ENCODE results near the gene TEAD2.

TEAD2 gene

GRCh38 chr19:49364083-49364737 is 2.0 kb upstream of the TEAD2 start:
- Mint-ChIP-seq H3K27me3 (peaks cover 2% of the 10 kb centered on the region), H3K4me1 (ENCODE audit: low read depth) (peaks cover 14% of the 10 kb centered on the region), H3K4me3 (no peak overlapping the region), H3K36me3 (peaks cover 2% of the 10 kb centered on the region), H3K9me3 (ENCODE audit: low read depth) (no peaks in the 10 kb centered on the region), H3K27ac (no peak overlapping the region)

GRCh38 chr19:49363268-49364082 is 1.3 kb upstream of the TEAD2 start, which contains the start of gene DKKL1:
TSS of gene DKKL1 (plus strand) at chr19:49363877. CDS start at chr19:49363999, 122 bp downstream.
- Mint-ChIP-seq H3K4me3 (no peak within 1 kb of the TSS), H3K9me3 (ENCODE audit: low read depth) (no peaks in the 10 kb centered on the region), H3K27ac (no peak within 1 kb of the TSS), H3K4me1 (ENCODE audit: low read depth) (peaks cover 14% of the 10 kb centered on the region), H3K36me3 (no peaks in the 10 kb centered on the region), H3K27me3 (peaks cover 2% of the 10 kb centered on the region)

GRCh38 chr19:49362929-49363267 is 682 bp upstream of the TEAD2 start:
- Mint-ChIP-seq H3K4me1 (ENCODE audit: low read depth) (peaks cover 14% of the 10 kb centered on the region), H3K4me3 (no peak overlapping the region), H3K9me3 (ENCODE audit: low read depth) (no peaks in the 10 kb centered on the region), H3K27me3 (peaks cover 2% of the 10 kb centered on the region), H3K36me3 (no peaks in the 10 kb centered on the region), H3K27ac (no peak overlapping the region)

GRCh38 chr19:49361438-49362047 is 673 bp downstream of the TEAD2 start:
- Mint-ChIP-seq H3K27ac (no peak overlapping the region), H3K36me3 (no peaks in the 10 kb centered on the region), H3K4me3 (peak overlapping the region; percentile 67), H3K4me1 (ENCODE audit: low read depth) (peaks cover 18% of the 10 kb centered on the region), H3K27me3 (peaks cover 2% of the 10 kb centered on the region), H3K9me3 (ENCODE audit: low read depth) (no peaks in the 10 kb centered on the region)

GRCh38 chr19:49359851-49360820 is 2.1 kb downstream of the TEAD2 start:
- no peaks in the 10 kb centered on the region for H3K9me3 Mint-ChIP-seq (ENCODE audit: low read depth)
- no peaks in the 10 kb centered on the region for H3K36me3 Mint-ChIP-seq
- peaks cover 5% of the 10 kb centered on the region for H3K27me3 Mint-ChIP-seq
- no peak overlapping the region for H3K27ac Mint-ChIP-seq
- H3K4me1 Mint-ChIP-seq (ENCODE audit: low read depth) = peaks cover 28% of the 10 kb centered on the region
- H3K4me3 Mint-ChIP-seq = no peak overlapping the region

- Mint-ChIP-seq H3K36me3 (no peaks in the 10 kb centered on the region), H3K27me3 (peaks cover 5% of the 10 kb centered on the region), H3K4me3 (no peak overlapping the region), H3K9me3 (ENCODE audit: low read depth) (no peaks in the 10 kb centered on the region), H3K4me1 (ENCODE audit: low read depth) (peaks cover 26% of the 10 kb centered on the region), H3K27ac (no peak overlapping the region)
Observed at GRCh38 chr19:49357186-49357585, 5.0 kb downstream of the TEAD2 start.

- Mint-ChIP-seq H3K4me3 (no peak overlapping the region), H3K36me3 (no peaks in the 10 kb centered on the region), H3K4me1 (ENCODE audit: low read depth) (peaks cover 20% of the 10 kb centered on the region), H3K27me3 (peaks cover 5% of the 10 kb centered on the region), H3K9me3 (ENCODE audit: low read depth) (no peaks in the 10 kb centered on the region), H3K27ac (no peak overlapping the region)
Observed at GRCh38 chr19:49356382-49356781, 5.8 kb downstream of the TEAD2 start.

GRCh38 chr19:49355909-49356353 is 6.3 kb downstream of the TEAD2 start:
- H3K4me3 Mint-ChIP-seq = no peak overlapping the region
- peaks cover 17% of the 10 kb centered on the region for H3K4me1 Mint-ChIP-seq (ENCODE audit: low read depth)
- H3K9me3 Mint-ChIP-seq (ENCODE audit: low read depth) = no peaks in the 10 kb centered on the region
- H3K27ac Mint-ChIP-seq = no peak overlapping the region
- no peaks in the 10 kb centered on the region for H3K36me3 Mint-ChIP-seq
- H3K27me3 Mint-ChIP-seq = peaks cover 5% of the 10 kb centered on the region

GRCh38 chr19:49349567-49349966 is 12.6 kb downstream of the TEAD2 start:
- Mint-ChIP-seq H3K36me3 (no peaks in the 10 kb centered on the region), H3K27me3 (no peaks in the 10 kb centered on the region), H3K4me1 (ENCODE audit: low read depth) (peaks cover 1% of the 10 kb centered on the region), H3K9me3 (ENCODE audit: low read depth) (no peaks in the 10 kb centered on the region), H3K27ac (no peak overlapping the region), H3K4me3 (no peak overlapping the region)

- H3K9me3 Mint-ChIP-seq (ENCODE audit: low read depth) = no peaks in the 10 kb centered on the region
- no peak overlapping the region for H3K4me3 Mint-ChIP-seq
- peaks cover 2% of the 10 kb centered on the region for H3K4me1 Mint-ChIP-seq (ENCODE audit: low read depth)
- H3K27ac Mint-ChIP-seq = no peak overlapping the region
- H3K27me3 Mint-ChIP-seq = no peaks in the 10 kb centered on the region
- H3K36me3 Mint-ChIP-seq = no peaks in the 10 kb centered on the region
Observed at GRCh38 chr19:49348305-49349189, 13.7 kb downstream of the TEAD2 start.

GRCh38 chr19:49347835-49348234 is 14.4 kb downstream of the TEAD2 start:
- H3K36me3 Mint-ChIP-seq = no peaks in the 10 kb centered on the region
- no peaks in the 10 kb centered on the region for H3K9me3 Mint-ChIP-seq (ENCODE audit: low read depth)
- no peak overlapping the region for H3K4me3 Mint-ChIP-seq
- H3K27ac Mint-ChIP-seq = no peak overlapping the region
- peaks cover 2% of the 10 kb centered on the region for H3K4me1 Mint-ChIP-seq (ENCODE audit: low read depth)
- no peaks in the 10 kb centered on the region for H3K27me3 Mint-ChIP-seq

- Mint-ChIP-seq H3K36me3 (no peaks in the 10 kb centered on the region), H3K27ac (no peak overlapping the region), H3K27me3 (no peaks in the 10 kb centered on the region), H3K9me3 (ENCODE audit: low read depth) (no peaks in the 10 kb centered on the region), H3K4me3 (no peak overlapping the region), H3K4me1 (ENCODE audit: low read depth) (peaks cover 2% of the 10 kb centered on the region)
Observed at GRCh38 chr19:49347191-49347590, 15.0 kb downstream of the TEAD2 start.

- Mint-ChIP-seq H3K4me1 (ENCODE audit: low read depth) (peaks cover 7% of the 10 kb centered on the region), H3K27me3 (no peaks in the 10 kb centered on the region), H3K4me3 (no peak overlapping the region), H3K9me3 (ENCODE audit: low read depth) (no peaks in the 10 kb centered on the region), H3K27ac (no peak overlapping the region), H3K36me3 (no peaks in the 10 kb centered on the region)
Observed at GRCh38 chr19:49344505-49345423, 17.5 kb downstream of the TEAD2 start.
